Endothelial cell of umbilical vein (primary cell): ENCODE results near the gene ULK4.

Source experiments
- CTCF ChIP-seq, 2 donors: IDR thresholded peaks; 1 replicate in 1 of 2; 2 replicates in 1 of 2; pipeline ENCODE4 v1.5.1; 2011; ENCODE audit warnings: low read length in 2 of 2, mild to moderate bottlenecking in 2 of 2, moderate library complexity in 2 of 2, control low read depth in 1 of 2, inconsistent platforms in 1 of 2, low read depth in 1 of 2; ENCODE audit not compliant: insufficient read depth in 1 of 2; ENCODE audit errors: extremely low read depth in 1 of 2
- EZH2 ChIP-seq: IDR thresholded peaks from 2 replicates; pipeline ENCODE4 v1.6.1; 2012; ENCODE audit warnings: borderline replicate concordance, low read depth, mild to moderate bottlenecking, moderate library complexity, low read length, inconsistent platforms; ENCODE audit not compliant: severe bottlenecking
- JUN ChIP-seq: IDR thresholded peaks from 2 replicates; pipeline ENCODE4 v1.6.1; 2011; ENCODE audit warnings: borderline replicate concordance, low read depth; ENCODE audit not compliant: insufficient read length, insufficient read depth
- POLR2AphosphoS5 ChIP-seq: IDR thresholded peaks from 2 replicates; pipeline ENCODE4 v1.6.1; 2012; ENCODE audit warnings: low read depth, mild to moderate bottlenecking, control low read depth, low read length, moderate library complexity; ENCODE audit not compliant: insufficient read depth
- TF ChIP-seq, protein P1 (sequence below): IDR thresholded peaks from 2 replicates; pipeline ENCODE4 v1.6.1; 2011; ENCODE audit not compliant: insufficient read depth, insufficient read length

- TF ChIP-seq JUN (no peak), CTCF (IDR thresholded peaks at IDR 0.05; ENCODE audit: extremely low read depth in 1 of 2, insufficient read depth in 1 of 2, low read depth in 1 of 2, low read length in 2 of 2) (no peak), POLR2AphosphoS5 (no peak), EZH2 (no peak)
- TF ChIP-seq, protein P1, sequence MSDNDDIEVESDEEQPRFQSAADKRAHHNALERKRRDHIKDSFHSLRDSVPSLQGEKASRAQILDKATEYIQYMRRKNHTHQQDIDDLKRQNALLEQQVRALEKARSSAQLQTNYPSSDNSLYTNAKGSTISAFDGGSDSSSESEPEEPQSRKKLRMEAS: no peak
Measured at GRCh38 chr3:41569632-41570305, 392.1 kb downstream of the ULK4 start.
